WTC11 (cell line): ENCODE data around the gene CLDN25. TPM values are rescaled to one million over a fixed set of nuclear protein-coding genes. Genes with fewer than 3 reads are reported as not detected.

Experiments
- ATAC-seq: fragments of 200-7000 bp; cut with Tn5 transposase; 2 replicates; pipeline ENCODE4 v1.10.0; 2021; ENCODE audit warnings: mild to moderate bottlenecking, moderate library complexity
- CTCF ChIA-PET: fragments of 300-600 bp; sonication (Branson Sonifier 250); formaldehyde crosslinking; loops from one replicate; lab custom pipeline; 2021; ENCODE audit warnings: antibody characterized with exemption; lab: Charles Lee
- POLR2A ChIA-PET: fragments of 350-600 bp; sonication (Branson Sonifier 250); formaldehyde crosslinking; loops from one replicate; lab custom pipeline; 2021; ENCODE audit warnings: antibody characterized with exemption; lab: Charles Lee
- DNase-seq: peaks from one replicate; pipeline ENCODE4 v3.0.0; 2021; ENCODE audit warnings: low spot score
- H3K27ac Mint-ChIP-seq: 2 replicates; pipeline ENCODE4 v1.8.0; 2021; ENCODE audit warnings: mixed read lengths
- H3K27me3 Mint-ChIP-seq: 2 replicates; pipeline ENCODE4 v1.8.0; 2021; ENCODE audit warnings: low read depth, mild to moderate bottlenecking, moderate library complexity, mixed read lengths
- H3K36me3 Mint-ChIP-seq: 2 replicates; pipeline ENCODE4 v1.8.0; 2021; ENCODE audit warnings: mixed read lengths
- H3K4me1 Mint-ChIP-seq: 2 replicates; pipeline ENCODE4 v1.8.0; 2022; ENCODE audit warnings: mixed read lengths
- H3K4me3 Mint-ChIP-seq: 2 replicates; pipeline ENCODE4 v1.8.0; 2021; ENCODE audit warnings: mild to moderate bottlenecking, moderate library complexity, mixed read lengths
- H3K9me3 Mint-ChIP-seq: 2 replicates; pipeline ENCODE4 v1.8.0; 2021; ENCODE audit warnings: mixed read lengths
- CBFB ChIP-seq: sonication (generic); formaldehyde crosslinking; IDR thresholded peaks from 2 replicates; pipeline ENCODE4 v1.8.1; 2022; ENCODE audit warnings: mild to moderate bottlenecking, low read depth, missing genetic modification reagents
- CTCF ChIP-seq: fragments of 200-600 bp; IDR thresholded peaks from 2 replicates; pipeline ENCODE4 v1.8.0; 2022; ENCODE audit warnings: antibody characterized with exemption
- ESRRA ChIP-seq: sonication (generic); formaldehyde crosslinking; IDR thresholded peaks from 2 replicates; pipeline ENCODE4 v1.8.1; 2022; ENCODE audit warnings: mild to moderate bottlenecking, missing genetic modification reagents, borderline replicate concordance
- GTF2I ChIP-seq: fragments of 250-450 bp; sonication (Bioruptor Pico); conservative IDR thresholded peaks from 2 replicates; pipeline ENCODE4 v1.4.0; 2021; ENCODE audit warnings: mild to moderate bottlenecking
- JAZF1 ChIP-seq: fragments of 250-450 bp; sonication (Bioruptor Pico); IDR thresholded peaks from 2 replicates; pipeline ENCODE4 v1.9.0; 2021; ENCODE audit warnings: moderate library complexity, mild to moderate bottlenecking, inconsistent platforms
- MXD4 ChIP-seq: fragments of 250-450 bp; sonication (Bioruptor Pico); IDR thresholded peaks from 2 replicates; pipeline ENCODE4 v1.8.0; 2021; ENCODE audit warnings: mild to moderate bottlenecking, moderate library complexity, borderline replicate concordance
- SMAD3 ChIP-seq: sonication (generic); formaldehyde crosslinking; IDR thresholded peaks from 2 replicates; pipeline ENCODE4 v1.8.0; 2022; ENCODE audit warnings: missing genetic modification reagents, mild to moderate bottlenecking, borderline replicate concordance
- TCF7 ChIP-seq: sonication (generic); formaldehyde crosslinking; IDR thresholded peaks from 2 replicates; pipeline ENCODE4 v1.8.0; 2022; ENCODE audit warnings: mild to moderate bottlenecking, low read depth, missing genetic modification reagents, moderate library complexity
- USF1 ChIP-seq: sonication (generic); formaldehyde crosslinking; IDR thresholded peaks from 2 replicates; pipeline ENCODE4 v1.8.0; 2022; ENCODE audit warnings: mild to moderate bottlenecking, missing genetic modification reagents
- ZNF219 ChIP-seq: sonication (generic); formaldehyde crosslinking; IDR thresholded peaks from 2 replicates; pipeline ENCODE4 v1.8.0; 2023; ENCODE audit warnings: missing genetic modification reagents, mild to moderate bottlenecking, borderline replicate concordance
- ZNF281 ChIP-seq: sonication (generic); formaldehyde crosslinking; IDR thresholded peaks from 2 replicates; pipeline ENCODE4 v1.8.0; 2023; ENCODE audit warnings: mild to moderate bottlenecking, missing genetic modification reagents
- ZNF317 ChIP-seq: sonication (generic); formaldehyde crosslinking; IDR thresholded peaks from 2 replicates; pipeline ENCODE4 v1.8.1; 2023; ENCODE audit warnings: low read depth, mild to moderate bottlenecking, moderate library complexity, missing genetic modification reagents, borderline replicate concordance
- ZNF416 ChIP-seq: fragments of 250-450 bp; sonication (Bioruptor Pico); IDR thresholded peaks from 2 replicates; pipeline ENCODE4 v1.9.0; 2021; ENCODE audit warnings: mild to moderate bottlenecking, inconsistent platforms
- ZNF425 ChIP-seq: fragments of 250-450 bp; sonication (Bioruptor Pico); conservative IDR thresholded peaks from 2 replicates; pipeline ENCODE4 v1.9.0; 2021; ENCODE audit warnings: mild to moderate bottlenecking
- total RNA-seq: library from RNA; stranded (reverse); gene quantifications from 3 replicates; pipeline ENCODE4 v1.2.3, GENCODE V29; 2021

CLDN25 gene
- total RNA-seq, 1 experiment from 2014 or later: not detected

GRCh38 chr11:113814181-113814580, 34.6 kb downstream of the CLDN25 start:
- Mint-ChIP-seq H3K4me3 (no peak overlapping the region), H3K4me1 (peaks cover 11% of the 10 kb centered on the region), H3K36me3 (peaks cover 80% of the 10 kb centered on the region), H3K27ac (peak overlapping the region; percentile 53), H3K27me3 (no peaks in the 10 kb centered on the region), H3K9me3 (no peaks in the 10 kb centered on the region)
- POLR2A ChIA-PET: no interaction called here
- CTCF ChIA-PET: interaction anchor here (2.2 to 3.2 kb wide), 2 partner anchors 7 to 17 kb away, joined by 12 to 17 read pairs; no protein-coding TSS in a partner anchor
- DNase-seq (no peak), ATAC-seq (no peak)
- no peak for TF ChIP-seq USF1 (CRISPR knock-in tag)
- TF ChIP-seq CTCF: no peak
- TF ChIP-seq ZNF317 (CRISPR knock-in tag): no peak
- no peak for TF ChIP-seq TCF7 (CRISPR knock-in tag)
- TF ChIP-seq MXD4 (CRISPR knock-in tag): no peak
- TF ChIP-seq JAZF1 (CRISPR knock-in tag): no peak
- no peak for TF ChIP-seq ZNF425 (CRISPR knock-in tag)

GRCh38 chr11:113817162-113817561, 37.6 kb downstream of the CLDN25 start:
- POLR2A ChIA-PET: no interaction called here
- peaks cover 11% of the 10 kb centered on the region for H3K4me1 Mint-ChIP-seq
- no peaks in the 10 kb centered on the region for H3K9me3 Mint-ChIP-seq
- ATAC-seq: no peak
- H3K4me3 Mint-ChIP-seq: no peak overlapping the region
- H3K36me3 Mint-ChIP-seq: peaks cover 75% of the 10 kb centered on the region
- H3K27ac Mint-ChIP-seq: peak overlapping the region; percentile 51; the same call in 1 of the 2 replicates
- no peaks in the 10 kb centered on the region for H3K27me3 Mint-ChIP-seq
- CTCF ChIA-PET: interaction anchor here (1.7 kb wide), 1 partner anchor 11 kb away, joined by 5 read pairs; no protein-coding TSS in a partner anchor
- TF ChIP-seq GTF2I (no peak), ZNF317 (CRISPR knock-in tag) (no peak), ZNF416 (CRISPR knock-in tag) (no peak)
- TF ChIP-seq, all 79 proteins: peak for 0
- no peak for DNase-seq

GRCh38 chr11:113817626-113818025, 38.0 kb downstream of the CLDN25 start:
- H3K27ac Mint-ChIP-seq: no peak overlapping the region
- H3K4me1 Mint-ChIP-seq: peaks cover 11% of the 10 kb centered on the region
- H3K27me3 Mint-ChIP-seq: no peaks in the 10 kb centered on the region
- ChIA-PET CTCF (interaction anchor here (1.7 kb wide), 1 partner anchor 11 kb away, joined by 5 read pairs; no protein-coding TSS in a partner anchor), POLR2A (no interaction called here)
- H3K9me3 Mint-ChIP-seq: no peaks in the 10 kb centered on the region
- peaks cover 74% of the 10 kb centered on the region for H3K36me3 Mint-ChIP-seq
- no peak for ATAC-seq
- DNase-seq: no peak
- H3K4me3 Mint-ChIP-seq: no peak overlapping the region
- TF ChIP-seq CBFB (CRISPR knock-in tag): no peak
- TF ChIP-seq ZNF281 (CRISPR knock-in tag): no peak
- no peak for TF ChIP-seq ZNF219 (CRISPR knock-in tag)
- TF ChIP-seq ESRRA (CRISPR knock-in tag): no peak
- no peak for TF ChIP-seq SMAD3 (CRISPR knock-in tag)
